PC-9 (cell line): ENCODE measurements around the gene CCDC138. TPM values are rescaled to one million over a fixed set of nuclear protein-coding genes. Genes with fewer than 3 reads are reported as not detected.

Source experiments
- BruUV-seq: library from RNA; stranded (reverse); fragments of 400-500 nt; replicated peaks from 2 replicates; lab custom pipeline; 2021; lab: Mats Ljungman, UMichigan
- CTCF ChIA-PET: fragments of 300-600 bp; sonication (Branson Sonifier 250); formaldehyde crosslinking; loops from one replicate; lab custom pipeline; 2022; ENCODE audit warnings: antibody characterized with exemption; lab: Charles Lee
- POLR2A ChIA-PET: fragments of 300-600 bp; sonication (Branson Sonifier 250); formaldehyde crosslinking; loops from one replicate; lab custom pipeline; 2022; ENCODE audit warnings: antibody characterized with exemption; ENCODE audit not compliant: unreplicated experiment; lab: Charles Lee
- DNase-seq, 2 experiments: peaks; one replicate each; pipeline versions ENCODE4 v3.0.0 to v3.0.0-alpha.2; 2015 to 2022; ENCODE audit warnings: mixed read lengths in 1 of 2
- H2AFZ ChIP-seq: fragments of 200-600 bp; sonication (generic); 2 replicates; pipeline ENCODE4 v1.8.1; 2017; ENCODE audit warnings: antibody characterized with exemption
- H3F3A ChIP-seq: fragments of 200-600 bp; sonication (generic); 2 replicates; pipeline ENCODE4 v1.8.1; 2017; ENCODE audit warnings: antibody characterized with exemption, mild to moderate bottlenecking, low read depth; ENCODE audit not compliant: insufficient read depth
- H3K27ac ChIP-seq: fragments of 200-600 bp; sonication (generic); 2 replicates; pipeline ENCODE4 v1.6.1; 2016; ENCODE audit warnings: mixed run types
- H3K27me3 ChIP-seq: fragments of 200-600 bp; sonication (generic); 2 replicates; pipeline ENCODE4 v1.6.1; 2016; ENCODE audit warnings: low read depth, mixed run types; ENCODE audit not compliant: insufficient read depth
- H3K36me3 ChIP-seq: fragments of 200-600 bp; sonication (generic); 2 replicates; pipeline ENCODE4 v1.6.1; 2016; ENCODE audit warnings: low read depth, mixed run types
- H3K4me1 ChIP-seq: fragments of 200-600 bp; sonication (generic); replicated peaks from 2 replicates; pipeline ENCODE4 v1.6.1; 2016; ENCODE audit warnings: mixed run types; ENCODE audit not compliant: insufficient read depth
- H3K4me2 ChIP-seq: fragments of 200-600 bp; sonication (generic); 2 replicates; pipeline ENCODE4 v1.6.1; 2017; ENCODE audit warnings: mixed run types
- H3K4me3 ChIP-seq: fragments of 200-600 bp; sonication (generic); 2 replicates; pipeline ENCODE4 v1.6.1; 2016; ENCODE audit warnings: mixed run types
- H3K79me2 ChIP-seq: fragments of 200-600 bp; sonication (generic); 2 replicates; pipeline ENCODE4 v1.6.1; 2017; ENCODE audit warnings: low read depth, mixed run types
- H3K9me2 ChIP-seq: fragments of 200-600 bp; sonication (generic); 2 replicates; pipeline ENCODE4 v1.8.1; 2017; ENCODE audit warnings: mild to moderate bottlenecking; ENCODE audit not compliant: insufficient read depth
- H3K9me3 ChIP-seq: fragments of 200-600 bp; sonication (generic); 2 replicates; pipeline ENCODE4 v1.8.1; 2016; ENCODE audit warnings: low read depth; ENCODE audit not compliant: insufficient read depth
- H4K20me1 ChIP-seq: fragments of 200-600 bp; sonication (generic); 2 replicates; pipeline ENCODE4 v1.8.1; 2017; ENCODE audit not compliant: insufficient read depth
- EZH2 ChIP-seq: fragments of 200-600 bp; sonication (generic); IDR thresholded peaks from 2 replicates; pipeline ENCODE4 v1.8.0; 2017; ENCODE audit warnings: antibody characterized with exemption, low read depth
- intact Hi-C: fragments of 100-400 bp; cut with micrococcal nuclease; formaldehyde crosslinking; loops from one replicate; pipeline ENCODE4 v1.10.0; 2022; ENCODE audit not compliant: unreplicated experiment
- total RNA-seq: library from RNA; stranded (reverse); gene quantifications from 2 replicates; pipeline ENCODE4 v1.2.3, GENCODE V29; 2021
- TF ChIP-seq, protein P1 (sequence below): fragments of 200-600 bp; sonication (generic); conservative IDR thresholded peaks from 2 replicates; pipeline ENCODE4 v1.6.1; 2017; ENCODE audit warnings: mixed run types, antibody characterized with exemption, mild to moderate bottlenecking, moderate library complexity

The CCDC138 gene
- total RNA-seq, 1 experiment from 2014 or later = 10.1 TPM

DNA sequence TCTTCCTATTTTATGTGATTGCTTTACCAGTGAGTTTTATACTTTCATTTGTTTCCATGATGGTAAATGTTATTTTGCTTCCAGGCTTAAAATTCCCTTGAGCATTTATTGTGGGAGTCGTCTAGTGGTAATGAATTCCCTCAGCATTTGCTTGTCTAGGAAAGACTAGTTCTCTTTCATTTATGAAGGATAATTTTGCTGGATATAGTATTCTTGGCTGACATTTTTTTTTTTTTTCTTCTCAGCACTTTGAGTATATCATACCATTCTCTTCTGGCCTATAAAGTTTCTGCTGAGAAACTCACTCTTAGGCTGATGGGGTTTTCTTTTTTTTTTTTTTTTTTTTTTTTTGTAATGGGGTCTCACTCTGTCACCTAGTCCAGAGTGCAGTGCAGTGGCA is 103.3 kb downstream of the CCDC138 start:
- no peak overlapping the region for H2AFZ ChIP-seq
- H3K27me3 ChIP-seq = no peaks in the 10 kb centered on the region
- H4K20me1 ChIP-seq = no peaks in the 10 kb centered on the region
- no peaks in the 10 kb centered on the region for H3K79me2 ChIP-seq
- no peak overlapping the region for H3K27ac ChIP-seq
- no peaks in the 10 kb centered on the region for H3K9me2 ChIP-seq
- no TSS peak for BruUV-seq
- POLR2A ChIA-PET = no interaction called here
- H3K9me3 ChIP-seq = peaks cover 12% of the 10 kb centered on the region; the same call in 1 of the 2 replicates
- TF ChIP-seq EZH2 = no peak
- TF ChIP-seq, protein P1, sequence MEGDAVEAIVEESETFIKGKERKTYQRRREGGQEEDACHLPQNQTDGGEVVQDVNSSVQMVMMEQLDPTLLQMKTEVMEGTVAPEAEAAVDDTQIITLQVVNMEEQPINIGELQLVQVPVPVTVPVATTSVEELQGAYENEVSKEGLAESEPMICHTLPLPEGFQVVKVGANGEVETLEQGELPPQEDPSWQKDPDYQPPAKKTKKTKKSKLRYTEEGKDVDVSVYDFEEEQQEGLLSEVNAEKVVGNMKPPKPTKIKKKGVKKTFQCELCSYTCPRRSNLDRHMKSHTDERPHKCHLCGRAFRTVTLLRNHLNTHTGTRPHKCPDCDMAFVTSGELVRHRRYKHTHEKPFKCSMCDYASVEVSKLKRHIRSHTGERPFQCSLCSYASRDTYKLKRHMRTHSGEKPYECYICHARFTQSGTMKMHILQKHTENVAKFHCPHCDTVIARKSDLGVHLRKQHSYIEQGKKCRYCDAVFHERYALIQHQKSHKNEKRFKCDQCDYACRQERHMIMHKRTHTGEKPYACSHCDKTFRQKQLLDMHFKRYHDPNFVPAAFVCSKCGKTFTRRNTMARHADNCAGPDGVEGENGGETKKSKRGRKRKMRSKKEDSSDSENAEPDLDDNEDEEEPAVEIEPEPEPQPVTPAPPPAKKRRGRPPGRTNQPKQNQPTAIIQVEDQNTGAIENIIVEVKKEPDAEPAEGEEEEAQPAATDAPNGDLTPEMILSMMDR = no peak
- H3K36me3 ChIP-seq = 0 out of 2 replicates have a peak, but pooled peaks cover 4% of the 10 kb centered on the region
- H3F3A ChIP-seq = no peaks in the 10 kb centered on the region
- no peak for DNase-seq
- peaks cover 5% of the 10 kb centered on the region; the same call in 1 of the 2 replicates for H3K4me1 ChIP-seq
- no peak overlapping the region for H3K4me2 ChIP-seq
- no peak overlapping the region for H3K4me3 ChIP-seq
- CTCF ChIA-PET = no interaction called here
- intact Hi-C loops = no loop called here

- Histone ChIP-seq H3K27me3 (no peaks in the 10 kb centered on the region), H3K9me3 (peaks cover 10% of the 10 kb centered on the region; the same call in 1 of the 2 replicates), H3K79me2 (no peaks in the 10 kb centered on the region), H4K20me1 (no peaks in the 10 kb centered on the region), H3F3A (no peaks in the 10 kb centered on the region), H3K36me3 (0 out of 2 replicates have a peak, but pooled peaks cover 4% of the 10 kb centered on the region), H3K27ac (no peak overlapping the region), H3K4me2 (no peak overlapping the region), H3K9me2 (no peaks in the 10 kb centered on the region), H2AFZ (no peak overlapping the region), H3K4me3 (no peak overlapping the region), H3K4me1 (peaks cover 5% of the 10 kb centered on the region; the same call in 1 of the 2 replicates)
- CTCF ChIA-PET = no interaction called here
- BruUV-seq = no TSS peak
- TF ChIP-seq EZH2 = no peak
- TF ChIP-seq, protein P1 = no peak
- intact Hi-C loops = no loop called here
- DNase-seq = no peak
- POLR2A ChIA-PET = no interaction called here
Measured at GRCh38 chr2:108893277-108893676, 106.7 kb downstream of the CCDC138 start.

- no peak for DNase-seq
- Histone ChIP-seq H3K4me1 (peaks cover 5% of the 10 kb centered on the region; the same call in 1 of the 2 replicates), H3K27me3 (no peaks in the 10 kb centered on the region), H3K36me3 (0 out of 2 replicates have a peak, but pooled peaks cover under 1% of the 10 kb centered on the region), H3K27ac (no peak overlapping the region), H3F3A (no peaks in the 10 kb centered on the region), H3K9me2 (no peaks in the 10 kb centered on the region), H3K9me3 (peaks cover 6% of the 10 kb centered on the region; the same call in 1 of the 2 replicates), H3K4me2 (no peak overlapping the region), H2AFZ (no peak overlapping the region), H3K79me2 (no peaks in the 10 kb centered on the region), H3K4me3 (no peak overlapping the region), H4K20me1 (no peaks in the 10 kb centered on the region)
- TF ChIP-seq, protein P1 = no peak
- no peak for TF ChIP-seq EZH2
- ChIA-PET CTCF (no interaction called here), POLR2A (no interaction called here)
- intact Hi-C loops = no loop called here
- BruUV-seq = no TSS peak
Measured at GRCh38 chr2:108894766-108895165, 108.2 kb downstream of the CCDC138 start.
